ENCODE results near the gene MPST.

Gene MPST

DNA sequence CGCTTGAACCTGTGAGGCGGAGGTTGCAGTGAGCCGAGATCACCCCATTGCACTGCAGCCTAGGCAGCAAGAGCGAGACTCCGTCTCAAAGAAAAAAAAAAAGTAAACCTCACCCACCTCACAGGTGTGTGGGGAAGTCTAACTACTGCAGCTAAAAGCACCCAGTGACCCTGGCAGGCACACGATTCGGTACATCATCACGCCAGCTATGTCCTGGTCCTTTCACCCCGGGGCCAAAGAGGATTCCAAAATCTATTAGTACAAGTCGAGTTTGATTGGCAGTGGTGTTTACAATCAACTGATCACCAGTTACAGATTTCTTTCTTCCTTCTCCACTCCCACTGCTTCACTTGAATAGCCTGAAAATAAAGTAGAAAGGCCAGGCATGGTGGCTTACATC is 6.6 kb upstream of the MPST start:
- no peak overlapping the region for H3K27ac ChIP-seq
- TF ChIP-seq, protein P1, sequence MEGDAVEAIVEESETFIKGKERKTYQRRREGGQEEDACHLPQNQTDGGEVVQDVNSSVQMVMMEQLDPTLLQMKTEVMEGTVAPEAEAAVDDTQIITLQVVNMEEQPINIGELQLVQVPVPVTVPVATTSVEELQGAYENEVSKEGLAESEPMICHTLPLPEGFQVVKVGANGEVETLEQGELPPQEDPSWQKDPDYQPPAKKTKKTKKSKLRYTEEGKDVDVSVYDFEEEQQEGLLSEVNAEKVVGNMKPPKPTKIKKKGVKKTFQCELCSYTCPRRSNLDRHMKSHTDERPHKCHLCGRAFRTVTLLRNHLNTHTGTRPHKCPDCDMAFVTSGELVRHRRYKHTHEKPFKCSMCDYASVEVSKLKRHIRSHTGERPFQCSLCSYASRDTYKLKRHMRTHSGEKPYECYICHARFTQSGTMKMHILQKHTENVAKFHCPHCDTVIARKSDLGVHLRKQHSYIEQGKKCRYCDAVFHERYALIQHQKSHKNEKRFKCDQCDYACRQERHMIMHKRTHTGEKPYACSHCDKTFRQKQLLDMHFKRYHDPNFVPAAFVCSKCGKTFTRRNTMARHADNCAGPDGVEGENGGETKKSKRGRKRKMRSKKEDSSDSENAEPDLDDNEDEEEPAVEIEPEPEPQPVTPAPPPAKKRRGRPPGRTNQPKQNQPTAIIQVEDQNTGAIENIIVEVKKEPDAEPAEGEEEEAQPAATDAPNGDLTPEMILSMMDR (conservative IDR thresholded peaks at IDR 0.05), result no peak

DNA sequence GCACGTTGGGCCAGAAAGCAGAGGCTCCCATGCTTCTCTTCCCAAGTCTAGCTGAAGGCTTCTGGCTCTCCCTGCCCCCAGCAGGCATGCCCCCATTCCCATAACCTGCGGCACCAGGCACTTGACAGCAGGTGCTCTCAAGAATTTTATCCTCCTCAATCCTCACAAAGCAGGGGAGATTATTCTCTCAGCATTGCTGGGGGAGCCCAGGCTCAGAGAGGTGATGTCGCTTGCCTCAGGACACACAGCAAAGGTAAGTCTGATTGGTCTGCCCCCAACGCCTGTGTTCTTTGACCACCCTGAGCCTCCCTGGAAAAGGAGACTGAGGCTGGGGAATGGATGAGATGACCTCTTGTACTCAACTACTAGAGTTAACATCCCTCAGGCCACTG is 5.1 kb upstream of the MPST start:
- TF ChIP-seq, protein P1 (conservative IDR thresholded peaks at IDR 0.05), result no peak
- no peak overlapping the region for H3K27ac ChIP-seq

DNA sequence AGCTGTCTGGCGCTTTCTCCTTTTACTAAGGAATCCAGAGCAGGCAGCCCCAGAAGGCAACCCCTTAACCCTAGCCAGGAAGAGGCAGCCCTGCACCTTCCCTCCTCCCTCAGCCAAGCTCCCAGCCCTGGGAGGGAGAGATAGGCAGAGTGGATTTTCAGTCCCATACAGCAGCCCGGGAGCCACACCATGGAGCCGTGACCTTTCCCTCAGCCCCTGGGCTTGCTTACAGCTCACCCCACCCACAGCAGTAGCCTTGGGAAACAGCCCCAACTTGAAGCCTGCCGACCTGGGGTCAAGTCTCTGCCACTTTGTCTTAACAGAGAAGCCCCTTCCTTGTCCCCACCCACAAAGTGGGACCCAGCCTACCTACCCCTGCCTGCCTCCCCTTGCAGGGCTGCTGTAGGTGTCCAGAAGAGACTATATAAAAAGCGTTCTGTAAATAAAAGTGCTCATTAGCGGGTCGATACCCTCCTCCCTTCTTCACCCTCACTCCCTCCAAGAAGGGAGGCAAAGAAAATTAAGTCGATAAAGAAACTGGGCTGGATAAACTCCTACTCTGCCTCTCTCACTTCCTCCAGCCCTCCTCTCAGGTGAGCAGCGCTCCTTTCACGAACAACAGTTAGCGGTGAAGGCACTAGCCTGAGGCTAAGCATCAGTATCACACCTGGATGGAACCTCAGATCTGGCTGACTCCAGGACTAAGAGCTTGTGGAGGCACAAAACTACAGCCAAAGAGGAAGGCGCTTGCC is 4.5 kb upstream of the MPST start:
- H3K27ac ChIP-seq, result no peak overlapping the region
- TF ChIP-seq, protein P1 (conservative IDR thresholded peaks at IDR 0.05), result no peak

DNA sequence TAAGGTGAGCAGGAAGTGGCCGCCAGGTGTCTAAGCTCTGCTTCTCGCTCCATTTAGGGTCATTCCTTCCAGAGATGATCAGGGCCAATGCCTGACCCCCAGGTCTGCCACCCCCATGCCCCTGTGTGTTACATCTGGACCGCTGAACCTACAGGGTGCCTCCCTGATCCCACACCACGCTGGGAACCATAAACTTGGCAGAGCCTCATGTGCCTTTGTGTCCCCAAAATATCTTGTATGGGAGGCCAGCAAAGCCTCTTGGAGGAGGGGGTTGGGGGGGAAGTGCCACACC is 4.0 kb upstream of the MPST start:
- no peak overlapping the region for H3K27ac ChIP-seq
- TF ChIP-seq, protein P1 (conservative IDR thresholded peaks at IDR 0.05), result no peak

DNA sequence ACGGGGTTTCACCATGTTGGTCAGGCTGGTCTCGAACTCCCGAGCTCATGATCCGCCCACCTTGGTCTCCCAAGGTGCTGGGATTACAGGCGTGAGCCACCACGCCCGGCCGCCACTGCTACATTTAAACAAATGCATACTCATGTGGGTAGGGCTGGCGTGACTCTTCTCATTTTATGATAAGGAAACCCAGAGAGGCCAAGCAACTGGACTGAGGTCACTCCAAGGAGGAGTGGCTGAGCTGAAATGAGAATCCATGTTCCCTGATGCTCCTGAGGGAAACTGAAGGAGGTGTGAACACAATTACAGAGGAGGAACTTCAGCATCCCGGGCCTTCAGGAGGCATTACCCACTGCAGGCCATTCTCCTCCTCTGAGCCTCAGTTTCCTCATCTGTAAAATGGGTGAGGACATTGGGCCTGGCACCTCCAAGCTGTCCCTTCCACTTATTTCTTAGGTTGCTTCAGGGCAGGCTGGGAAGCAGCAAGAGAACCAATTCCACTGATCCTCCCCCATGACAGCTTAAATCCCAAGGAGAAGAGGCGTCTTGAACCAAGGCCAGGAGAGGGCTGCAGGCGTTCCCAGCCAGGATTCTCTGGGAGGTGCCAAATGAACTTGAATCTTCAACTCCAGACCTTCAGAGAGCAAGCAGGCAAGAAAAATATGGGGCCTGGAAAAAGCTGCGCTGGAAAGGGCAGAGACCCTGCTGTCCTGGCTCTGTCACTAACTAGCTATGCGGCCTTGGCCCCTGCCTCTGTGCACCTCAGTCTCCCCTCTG is 3.2 kb upstream of the MPST start:
- TF ChIP-seq, protein P1 (conservative IDR thresholded peaks at IDR 0.05), result no peak
- no peak overlapping the region for H3K27ac ChIP-seq

DNA sequence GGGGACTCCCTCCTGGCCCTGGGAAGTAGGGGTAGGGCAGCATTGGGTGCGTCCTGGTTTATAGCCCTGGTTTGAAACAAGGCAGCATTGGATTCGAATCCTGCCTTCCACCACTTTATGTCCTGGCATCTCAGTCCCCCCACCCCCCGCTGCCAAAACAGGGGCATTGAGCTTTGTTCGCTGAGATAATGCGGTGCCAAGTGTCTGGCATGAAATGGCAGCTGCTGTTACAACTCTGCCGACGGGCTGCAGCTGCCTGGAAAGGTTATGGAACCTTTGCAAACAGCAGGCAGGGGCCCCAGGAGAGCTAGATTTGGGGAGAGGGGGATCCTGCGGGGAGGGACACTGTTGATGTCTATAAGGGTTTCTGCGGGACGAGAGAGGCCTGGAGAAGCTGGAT is 2.2 kb upstream of the MPST start:
- no peak overlapping the region for H3K27ac ChIP-seq
- TF ChIP-seq, protein P1 (conservative IDR thresholded peaks at IDR 0.05), result no peak

DNA sequence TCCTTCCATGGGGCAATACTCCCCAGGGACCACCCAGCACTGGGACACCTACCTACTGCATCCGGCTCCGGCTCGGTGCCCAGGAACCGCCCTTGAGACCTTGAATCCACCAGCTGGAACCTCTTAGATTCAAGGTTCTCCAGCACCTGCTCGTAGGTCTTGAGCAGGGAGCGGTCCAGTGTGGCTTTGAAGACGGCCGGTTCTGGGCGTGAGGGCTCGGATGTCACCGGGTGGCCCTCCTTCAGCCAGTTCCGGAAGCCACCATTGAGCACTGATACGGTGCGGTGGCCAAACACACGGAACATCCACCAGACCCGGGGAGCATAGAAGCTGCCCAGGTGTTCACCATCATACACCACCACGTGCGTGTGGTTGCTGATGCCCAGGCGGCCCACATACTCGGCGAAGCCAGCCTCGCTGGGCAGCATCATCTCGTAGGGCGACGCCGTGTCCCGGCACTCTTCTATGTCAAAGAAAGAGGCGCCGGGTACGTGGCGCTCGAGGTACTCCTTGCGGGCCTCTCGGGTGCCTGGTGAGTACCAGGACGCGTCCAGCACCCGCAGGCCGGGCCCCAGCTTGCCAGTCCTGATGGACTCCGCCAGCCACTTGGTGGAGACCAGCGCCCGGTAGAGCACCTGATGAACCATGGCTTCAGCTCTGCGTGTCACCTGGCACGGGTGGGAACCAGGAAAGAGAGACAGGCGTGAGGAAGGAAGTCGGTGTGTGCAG is 1.3 kb upstream of the MPST start:
- peak overlapping the region; percentile 96 for H3K27ac ChIP-seq
- TF ChIP-seq, protein P1 (conservative IDR thresholded peaks at IDR 0.05), result no peak

Data from VCaP (cell line).